ENCODE measurements around the gene RAB37. TPM values are rescaled to one million over a fixed set of nuclear protein-coding genes. Genes with fewer than 3 reads are reported as not detected.

The RAB37 gene
- total and polyA plus RNA-seq, 2 donors (not counting 1 experiment from before 2014, with no cell fraction given): 67.6 to 76.8 TPM

DNA sequence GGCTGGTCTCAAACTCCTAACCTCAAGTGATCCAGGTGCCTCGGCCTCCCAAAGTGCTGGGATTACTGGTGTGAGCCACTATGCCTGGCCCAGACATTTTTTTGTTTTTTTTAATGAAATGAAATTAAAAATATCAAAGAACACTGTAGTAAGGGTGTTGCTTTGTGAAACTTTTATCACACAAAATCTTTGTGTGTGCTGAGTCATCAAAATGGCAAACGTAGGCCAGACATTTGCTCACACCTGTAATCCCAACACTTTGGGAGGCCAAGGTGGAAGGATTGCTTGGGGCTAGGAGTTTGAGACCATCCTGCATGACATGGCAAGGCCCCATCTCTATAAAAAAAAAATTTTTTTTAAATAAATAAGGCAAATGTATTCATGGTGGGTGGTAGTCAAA, 29.4 kb downstream of the RAB37 start:
- WGBS (ENCODE audit: insufficient coverage): no CpG with 5 or more reads among the region's 2 CpGs
- H3K9me3 Mint-ChIP-seq (ENCODE audit: insufficient read depth): no peaks in the 10 kb centered on the region
- no peak for ATAC-seq (ENCODE audit: low read depth)
- no peak overlapping the region for H3K27ac Mint-ChIP-seq
- Histone ChIP-seq H3K4me1 (ENCODE audit: control insufficient read depth in 2 of 2, insufficient read depth in 2 of 2, low read length in 2 of 2) (no peaks in the 10 kb centered on the region), H2AFZ (ENCODE audit: insufficient read depth, low read depth, low read length, poor library complexity, severe bottlenecking) (no peak overlapping the region), H3K27me3 (replicated peaks in 1 of 4; ENCODE audit: control extremely low read depth in 1 of 4, control insufficient read depth in 3 of 4, insufficient read depth in 4 of 4, low read length in 3 of 4) (no peaks in the 10 kb centered on the region), H3K9me3 (ENCODE audit: control extremely low read depth in 1 of 3, control insufficient read depth in 2 of 3, insufficient read depth in 1 of 3, low read length in 2 of 3) (no peaks in the 10 kb centered on the region), H4K20me1 (ENCODE audit: control insufficient read depth, insufficient read depth, low read length, poor library complexity, severe bottlenecking) (peaks cover 53% of the 10 kb centered on the region), H3K36me3 (replicated peaks in 1 of 2; ENCODE audit: control extremely low read depth in 1 of 2, control insufficient read depth in 1 of 2, extremely low read depth in 1 of 2, insufficient read depth in 2 of 2, low read length in 1 of 2) (peaks cover 0 to 64% of the 10 kb centered on the region in 2 experiments), H3K27ac (ENCODE audit: low read length in 2 of 2) (no peak overlapping the region), H3K79me2 (ENCODE audit: control insufficient read depth, insufficient read depth, low read length) (peaks cover 5% of the 10 kb centered on the region), H3K4me2 (replicated peaks; ENCODE audit: low read depth, low read length, poor library complexity, severe bottlenecking) (no peak overlapping the region), H3K4me3 (ENCODE audit: control extremely low read depth in 1 of 5, extremely low read depth in 1 of 5, insufficient read depth in 1 of 5, low read depth in 2 of 5, low read length in 4 of 5) (no peak overlapping the region), H3K9ac (ENCODE audit: low read length) (no peak overlapping the region)
- H3K4me3 Mint-ChIP-seq: no peak overlapping the region
- POLR2A ChIA-PET: no interaction called here
- CTCF ChIA-PET: interaction anchor here (0.6 to 6.6 kb wide), 5 partner anchors 10 to 109 kb away, joined by 3 to 76 read pairs (median 5); partner anchors contain the start of gene RAB37
- H3K27me3 Mint-ChIP-seq: no peaks in the 10 kb centered on the region
- peaks cover 9% of the 10 kb centered on the region for H3K4me1 Mint-ChIP-seq
- TF ChIP-seq EZH2 (IDR thresholded peaks at IDR 0.05; ENCODE audit: borderline replicate concordance, insufficient read depth, low read depth, low read length, poor library complexity, severe bottlenecking): no peak
- TF ChIP-seq, protein P1, sequence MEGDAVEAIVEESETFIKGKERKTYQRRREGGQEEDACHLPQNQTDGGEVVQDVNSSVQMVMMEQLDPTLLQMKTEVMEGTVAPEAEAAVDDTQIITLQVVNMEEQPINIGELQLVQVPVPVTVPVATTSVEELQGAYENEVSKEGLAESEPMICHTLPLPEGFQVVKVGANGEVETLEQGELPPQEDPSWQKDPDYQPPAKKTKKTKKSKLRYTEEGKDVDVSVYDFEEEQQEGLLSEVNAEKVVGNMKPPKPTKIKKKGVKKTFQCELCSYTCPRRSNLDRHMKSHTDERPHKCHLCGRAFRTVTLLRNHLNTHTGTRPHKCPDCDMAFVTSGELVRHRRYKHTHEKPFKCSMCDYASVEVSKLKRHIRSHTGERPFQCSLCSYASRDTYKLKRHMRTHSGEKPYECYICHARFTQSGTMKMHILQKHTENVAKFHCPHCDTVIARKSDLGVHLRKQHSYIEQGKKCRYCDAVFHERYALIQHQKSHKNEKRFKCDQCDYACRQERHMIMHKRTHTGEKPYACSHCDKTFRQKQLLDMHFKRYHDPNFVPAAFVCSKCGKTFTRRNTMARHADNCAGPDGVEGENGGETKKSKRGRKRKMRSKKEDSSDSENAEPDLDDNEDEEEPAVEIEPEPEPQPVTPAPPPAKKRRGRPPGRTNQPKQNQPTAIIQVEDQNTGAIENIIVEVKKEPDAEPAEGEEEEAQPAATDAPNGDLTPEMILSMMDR (IDR thresholded peaks at IDR 0.05): no peak
- no peak for DNase-seq
- intact Hi-C loops (cut with micrococcal nuclease): no loop called here

- no peak overlapping the region for H3K27ac Mint-ChIP-seq
- CTCF ChIA-PET: interaction anchor here (0.8 to 6.6 kb wide), 4 partner anchors 22 to 110 kb away, joined by 3 to 76 read pairs (median 5); partner anchors contain the start of gene RAB37
These were observed 30.1 kb downstream of the RAB37 start for GRCh38 chr17:74767111-74767516.

More at GRCh38 chr17:74767111-74767516, 30.1 kb downstream of the RAB37 start:
- intact Hi-C loops (cut with micrococcal nuclease): no loop called here
- H3K27ac ChIP-seq (ENCODE audit: low read length in 2 of 2): no peak overlapping the region
- POLR2A ChIA-PET: interaction anchor here (0.5 kb wide), 1 partner anchor 10 kb away, joined by 4 read pairs; no protein-coding TSS in a partner anchor
- H3K9me3 Mint-ChIP-seq (ENCODE audit: insufficient read depth): no peaks in the 10 kb centered on the region
- peaks cover 1 to 65% of the 10 kb centered on the region in 2 experiments for H3K36me3 ChIP-seq (replicated peaks in 1 of 2; ENCODE audit: control extremely low read depth in 1 of 2, control insufficient read depth in 1 of 2, extremely low read depth in 1 of 2, insufficient read depth in 2 of 2, low read length in 1 of 2)
- TF ChIP-seq, protein P1 (IDR thresholded peaks at IDR 0.05): no peak
- no peak for TF ChIP-seq EZH2 (IDR thresholded peaks at IDR 0.05; ENCODE audit: borderline replicate concordance, insufficient read depth, low read depth, low read length, poor library complexity, severe bottlenecking)
- H3K9me3 ChIP-seq (ENCODE audit: control extremely low read depth in 1 of 3, control insufficient read depth in 2 of 3, insufficient read depth in 1 of 3, low read length in 2 of 3): no peaks in the 10 kb centered on the region
- no peaks in the 10 kb centered on the region for H3K27me3 ChIP-seq (replicated peaks in 1 of 4; ENCODE audit: control extremely low read depth in 1 of 4, control insufficient read depth in 3 of 4, insufficient read depth in 4 of 4, low read length in 3 of 4)
- H3K4me1 Mint-ChIP-seq: peaks cover 9% of the 10 kb centered on the region
- H3K9ac ChIP-seq (ENCODE audit: low read length): no peak overlapping the region
- H2AFZ ChIP-seq (ENCODE audit: insufficient read depth, low read depth, low read length, poor library complexity, severe bottlenecking): no peak overlapping the region
- ATAC-seq (ENCODE audit: low read depth) (no peak), DNase-seq (no peak)
- no peak overlapping the region for H3K4me2 ChIP-seq (replicated peaks; ENCODE audit: low read depth, low read length, poor library complexity, severe bottlenecking)
- WGBS (ENCODE audit: insufficient coverage): 88% methylated on average over 7 of the region's 10 CpGs
- H3K4me3 ChIP-seq (ENCODE audit: control extremely low read depth in 1 of 5, extremely low read depth in 1 of 5, insufficient read depth in 1 of 5, low read depth in 2 of 5, low read length in 4 of 5): no peak overlapping the region
- no peaks in the 10 kb centered on the region for H3K4me1 ChIP-seq (ENCODE audit: control insufficient read depth in 2 of 2, insufficient read depth in 2 of 2, low read length in 2 of 2)
- peaks cover 53% of the 10 kb centered on the region for H4K20me1 ChIP-seq (ENCODE audit: control insufficient read depth, insufficient read depth, low read length, poor library complexity, severe bottlenecking)
- no peaks in the 10 kb centered on the region for H3K27me3 Mint-ChIP-seq
- no peak overlapping the region for H3K4me3 Mint-ChIP-seq
- no peaks in the 10 kb centered on the region for H3K79me2 ChIP-seq (ENCODE audit: control insufficient read depth, insufficient read depth, low read length)
